ENCODE data around the gene KIAA1549. TPM values are rescaled to one million over a fixed set of nuclear protein-coding genes. Genes with fewer than 3 reads are reported as not detected.

The KIAA1549 gene
- total and polyA plus RNA-seq, 5 experiments from 2014 or later, result 0.39 to 0.47 TPM; not detected in 3

DNA sequence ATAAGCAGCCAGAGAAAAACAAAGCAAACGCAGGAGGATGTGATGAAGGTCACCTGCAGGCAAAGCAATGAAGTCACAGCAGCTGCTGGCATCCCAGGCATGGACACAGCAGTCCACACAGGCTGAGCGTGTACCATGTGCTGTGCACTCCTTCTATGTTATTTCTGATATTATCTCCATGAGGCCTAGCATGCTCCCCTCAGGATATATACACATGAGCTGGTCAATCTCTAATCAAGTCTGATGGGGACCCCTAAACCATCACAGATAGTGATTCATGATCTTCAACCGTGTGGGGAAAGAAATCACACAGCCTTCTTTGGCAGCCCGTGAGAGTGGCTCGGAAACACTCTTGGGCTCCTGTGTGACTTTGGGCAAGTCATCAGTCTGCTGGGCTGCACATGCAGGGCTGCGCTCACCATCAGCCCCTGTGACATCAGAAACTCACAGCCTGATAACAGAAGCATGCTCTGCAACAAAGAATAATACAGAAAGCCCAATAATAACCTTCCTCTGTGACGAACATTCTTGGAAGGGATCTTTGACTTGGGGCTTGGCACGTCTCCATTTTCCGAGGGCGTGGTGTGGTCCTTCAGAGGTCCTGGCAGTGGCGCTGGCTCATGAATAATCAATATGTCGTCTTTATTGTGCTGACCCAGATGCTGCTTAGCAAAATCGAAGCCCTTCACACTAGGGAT, 100.2 kb downstream of the KIAA1549 start:
- H3K9me3 Mint-ChIP-seq, result no peaks in the 10 kb centered on the region
- H3K36me3 Mint-ChIP-seq, result no peaks in the 10 kb centered on the region
- no peak for ATAC-seq
- no peak overlapping the region for H3K27ac Mint-ChIP-seq
- H3K27me3 Mint-ChIP-seq, result no peaks in the 10 kb centered on the region
- no peak for DNase-seq
- H3K4me1 Mint-ChIP-seq, result peaks cover 6 to 14% (median 8%) of the 10 kb centered on the region in 4 donors
- H3K4me3 Mint-ChIP-seq, result no peak overlapping the region
- POLR2A ChIA-PET, result interaction anchor here (0.6 kb wide), 1 partner anchor 122 kb away, joined by 3 read pairs; no protein-coding TSS in a partner anchor

- Mint-ChIP-seq H3K4me3 (no peak overlapping the region), H3K4me1 (peaks cover 10 to 17% (median 16%) of the 10 kb centered on the region in 4 donors), H3K27me3 (no peaks in the 10 kb centered on the region), H3K36me3 (no peaks in the 10 kb centered on the region), H3K9me3 (no peaks in the 10 kb centered on the region), H3K27ac (no peak overlapping the region)
- POLR2A ChIA-PET, result no interaction called here
- ATAC-seq, result no peak
- DNase-seq, result no peak
Measured at GRCh38 chr7:138879356-138879755, 101.8 kb downstream of the KIAA1549 start.

DNA sequence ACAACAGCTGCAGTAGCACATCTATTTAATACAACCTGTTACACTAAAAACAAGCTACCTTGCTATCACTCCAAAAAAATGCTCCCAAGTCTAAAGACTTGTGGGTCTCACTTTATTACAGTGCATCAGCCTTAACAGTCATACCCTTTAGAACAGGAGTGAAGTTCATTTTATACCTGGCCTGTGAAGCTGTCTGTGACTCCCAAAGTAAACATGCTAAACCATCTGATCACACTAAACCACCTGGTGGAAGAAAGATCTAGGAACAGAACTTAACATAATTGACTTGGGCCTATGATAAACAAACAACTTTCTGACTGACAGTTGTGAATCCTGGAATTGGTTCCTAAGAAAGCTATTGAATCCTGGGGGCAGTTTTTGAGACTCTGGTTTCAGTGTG, 102.3 kb downstream of the KIAA1549 start:
- Mint-ChIP-seq H3K4me1 (peaks cover 10 to 19% (median 16%) of the 10 kb centered on the region in 4 donors), H3K36me3 (no peaks in the 10 kb centered on the region), H3K4me3 (no peak overlapping the region), H3K27ac (no peak overlapping the region), H3K9me3 (no peaks in the 10 kb centered on the region), H3K27me3 (no peaks in the 10 kb centered on the region)
- POLR2A ChIA-PET, result no interaction called here
- ATAC-seq, result no peak
- no peak for DNase-seq

- H3K4me1 Mint-ChIP-seq, result peaks cover 10 to 19% (median 16%) of the 10 kb centered on the region in 4 donors
- H3K36me3 Mint-ChIP-seq, result no peaks in the 10 kb centered on the region
- no peaks in the 10 kb centered on the region for H3K9me3 Mint-ChIP-seq
- ATAC-seq, result no peak
- POLR2A ChIA-PET, result no interaction called here
- H3K4me3 Mint-ChIP-seq, result no peak overlapping the region
- DNase-seq, result no peak
- no peaks in the 10 kb centered on the region for H3K27me3 Mint-ChIP-seq
- no peak overlapping the region for H3K27ac Mint-ChIP-seq
Measured at GRCh38 chr7:138878051-138878450, 103.1 kb downstream of the KIAA1549 start.

DNA sequence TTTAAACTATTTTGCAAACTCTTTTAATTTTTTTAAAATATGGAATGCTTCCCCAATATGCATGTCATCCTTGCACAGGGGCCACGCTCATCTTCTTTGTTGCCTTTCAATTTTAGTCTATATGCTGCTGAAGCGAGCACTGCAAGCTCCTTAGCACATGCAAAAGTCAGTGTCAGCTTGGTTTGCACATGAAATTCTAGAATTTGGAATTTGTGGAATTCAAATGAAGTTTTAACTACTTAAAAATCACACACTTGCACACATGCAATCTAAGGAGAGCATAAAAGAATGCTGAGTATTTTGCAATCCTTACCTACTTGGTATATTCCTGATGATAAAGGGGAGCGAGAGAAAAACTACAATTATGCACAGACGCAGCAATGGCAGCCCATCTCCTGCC, 104.9 kb downstream of the KIAA1549 start:
- DNase-seq (no peak), ATAC-seq (no peak)
- Mint-ChIP-seq H3K4me1 (peaks cover 6 to 19% (median 9%) of the 10 kb centered on the region in 4 donors), H3K27ac (peak overlapping the region in 2 of 10 donors; percentile 38 to 63), H3K27me3 (no peaks in the 10 kb centered on the region), H3K9me3 (no peaks in the 10 kb centered on the region), H3K4me3 (no peak overlapping the region), H3K36me3 (no peaks in the 10 kb centered on the region)
- POLR2A ChIA-PET, result interaction anchor here (0.5 kb wide), 1 partner anchor 124 kb away, joined by 3 read pairs; no protein-coding TSS in a partner anchor

- peak in 9 of 10 donors; percentile 36 to 80 (median 69) for DNase-seq
- no peaks in the 10 kb centered on the region for H3K36me3 Mint-ChIP-seq
- no peaks in the 10 kb centered on the region for H3K9me3 Mint-ChIP-seq
- peak overlapping the region in 1 of 10 donors; percentile 41 for H3K4me3 Mint-ChIP-seq
- POLR2A ChIA-PET, result no interaction called here
- peak overlapping the region in 7 of 10 donors; percentile 38 to 75 (median 63) for H3K27ac Mint-ChIP-seq
- peaks cover 6 to 19% (median 9%) of the 10 kb centered on the region in 4 donors for H3K4me1 Mint-ChIP-seq
- H3K27me3 Mint-ChIP-seq, result peaks cover 0 to 3% (median 0%) of the 10 kb centered on the region in 5 donors
- peak; percentile 97 to 99 for ATAC-seq
Measured at GRCh38 chr7:138875794-138876193, 105.4 kb downstream of the KIAA1549 start.

- no peak overlapping the region for H3K27ac Mint-ChIP-seq
- no peak for DNase-seq
- POLR2A ChIA-PET, result no interaction called here
Measured at GRCh38 chr7:138873220-138873892, 107.8 kb downstream of the KIAA1549 start.

DNA sequence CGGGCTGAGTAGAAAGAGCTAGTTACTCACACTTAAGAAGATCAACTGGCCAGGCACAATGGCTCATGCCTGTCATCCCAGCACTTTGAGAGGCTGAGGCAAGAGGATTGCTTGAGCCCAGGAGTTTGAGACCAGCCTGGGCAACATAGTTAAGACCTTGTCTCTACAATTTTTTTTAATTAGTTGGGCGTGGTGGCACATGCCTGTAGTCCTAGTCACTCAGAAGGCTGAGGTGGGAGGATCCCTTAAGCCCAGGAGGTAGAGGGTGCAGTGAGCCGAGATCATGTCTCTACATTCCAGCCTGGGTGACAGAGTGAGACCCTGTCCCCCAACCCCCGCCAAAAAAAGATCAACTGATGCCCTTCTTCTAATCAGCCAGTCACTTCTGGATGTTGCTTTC, 108.6 kb downstream of the KIAA1549 start:
- Mint-ChIP-seq H3K36me3 (no peaks in the 10 kb centered on the region), H3K4me3 (no peak overlapping the region)

More at GRCh38 chr7:138873220-138873892, 107.8 kb downstream of the KIAA1549 start:
- peaks cover 0 to 9% (median 0%) of the 10 kb centered on the region in 5 donors for H3K27me3 Mint-ChIP-seq
- no peak for ATAC-seq
- no peaks in the 10 kb centered on the region for H3K9me3 Mint-ChIP-seq
- H3K36me3 Mint-ChIP-seq, result no peaks in the 10 kb centered on the region
- H3K4me1 Mint-ChIP-seq, result peaks cover 6 to 19% (median 9%) of the 10 kb centered on the region in 4 donors
- no peak overlapping the region for H3K4me3 Mint-ChIP-seq

DNA sequence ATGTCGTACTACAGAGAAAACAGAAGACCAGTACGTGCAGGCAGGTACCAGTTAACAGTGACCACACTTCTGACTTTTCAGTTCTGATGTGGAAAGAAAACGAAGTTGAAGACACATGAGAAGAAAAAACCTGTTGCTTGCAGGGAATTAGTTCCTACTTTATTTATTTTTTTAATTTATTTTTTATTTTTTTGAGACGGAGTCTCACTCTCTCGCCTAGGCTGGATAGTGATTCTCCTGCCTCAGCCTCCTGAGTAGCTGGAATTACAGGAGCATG, 109.4 kb downstream of the KIAA1549 start:
- no peaks in the 10 kb centered on the region for H3K36me3 Mint-ChIP-seq
- peaks cover 6 to 19% (median 9%) of the 10 kb centered on the region in 4 donors for H3K4me1 Mint-ChIP-seq
- no peak overlapping the region for H3K27ac Mint-ChIP-seq
- DNase-seq, result no peak
- no peak for ATAC-seq
- POLR2A ChIA-PET, result no interaction called here
- H3K9me3 Mint-ChIP-seq, result no peaks in the 10 kb centered on the region
- H3K27me3 Mint-ChIP-seq, result peaks cover 0 to 9% (median 0%) of the 10 kb centered on the region in 5 donors
- no peak overlapping the region for H3K4me3 Mint-ChIP-seq

More for the DNA sequence above, 108.6 kb downstream of the KIAA1549 start:
- no peak overlapping the region for H3K27ac Mint-ChIP-seq
- DNase-seq, result no peak
- ATAC-seq, result no peak
- peaks cover 0 to 9% (median 0%) of the 10 kb centered on the region in 5 donors for H3K27me3 Mint-ChIP-seq
- POLR2A ChIA-PET, result no interaction called here
- peaks cover 6 to 19% (median 9%) of the 10 kb centered on the region in 4 donors for H3K4me1 Mint-ChIP-seq
- H3K9me3 Mint-ChIP-seq, result no peaks in the 10 kb centered on the region

GRCh38 chr7:138871065-138871813, 110.0 kb downstream of the KIAA1549 start:
- Mint-ChIP-seq H3K27me3 (peaks cover 0 to 9% (median 0%) of the 10 kb centered on the region in 5 donors), H3K4me3 (no peak overlapping the region), H3K36me3 (no peaks in the 10 kb centered on the region), H3K4me1 (peaks cover 4 to 15% (median 7%) of the 10 kb centered on the region in 4 donors), H3K9me3 (no peaks in the 10 kb centered on the region), H3K27ac (no peak overlapping the region)
- POLR2A ChIA-PET, result no interaction called here
- DNase-seq (no peak), ATAC-seq (no peak)

DNA sequence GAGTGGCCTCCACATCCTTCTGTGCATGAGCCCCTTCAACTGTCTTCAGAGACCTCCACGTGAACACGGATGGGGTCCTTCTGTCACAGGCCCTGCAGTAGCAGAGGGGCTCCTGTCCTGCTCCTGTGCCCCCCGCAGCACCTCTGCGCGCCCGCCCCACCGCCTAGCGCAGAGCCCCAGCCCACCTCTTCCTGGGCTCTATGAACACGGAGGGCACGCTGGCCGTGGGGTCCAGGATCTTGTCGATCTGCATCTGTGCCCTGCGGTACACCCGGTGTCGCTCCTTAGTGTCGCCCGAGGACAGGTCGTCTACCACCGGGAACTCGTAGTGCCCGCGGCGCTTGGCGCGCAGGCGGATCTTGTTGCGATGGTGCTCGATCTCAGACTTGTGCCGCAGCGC, 111.8 kb downstream of the KIAA1549 start:
- DNase-seq, result no peak
- Mint-ChIP-seq H3K9me3 (no peaks in the 10 kb centered on the region), H3K27me3 (peaks cover 0 to 9% (median 0%) of the 10 kb centered on the region in 5 donors), H3K36me3 (no peaks in the 10 kb centered on the region), H3K4me3 (no peak overlapping the region), H3K4me1 (peaks cover 4 to 18% (median 8%) of the 10 kb centered on the region in 4 donors), H3K27ac (no peak overlapping the region)
- POLR2A ChIA-PET, result no interaction called here
- ATAC-seq, result no peak

- DNase-seq (no peak), ATAC-seq (no peak)
- Mint-ChIP-seq H3K4me1 (peaks cover 4 to 18% (median 8%) of the 10 kb centered on the region in 4 donors), H3K27me3 (peaks cover 0 to 9% (median 0%) of the 10 kb centered on the region in 5 donors), H3K4me3 (no peak overlapping the region), H3K36me3 (no peaks in the 10 kb centered on the region), H3K9me3 (no peaks in the 10 kb centered on the region), H3K27ac (peak overlapping the region in 1 of 10 donors; percentile 29)
- POLR2A ChIA-PET, result interaction anchor here (0.8 kb wide), 1 partner anchor 14 kb away, joined by 6 read pairs; no protein-coding TSS in a partner anchor
Measured at GRCh38 chr7:138868711-138869110, 112.5 kb downstream of the KIAA1549 start.

DNA sequence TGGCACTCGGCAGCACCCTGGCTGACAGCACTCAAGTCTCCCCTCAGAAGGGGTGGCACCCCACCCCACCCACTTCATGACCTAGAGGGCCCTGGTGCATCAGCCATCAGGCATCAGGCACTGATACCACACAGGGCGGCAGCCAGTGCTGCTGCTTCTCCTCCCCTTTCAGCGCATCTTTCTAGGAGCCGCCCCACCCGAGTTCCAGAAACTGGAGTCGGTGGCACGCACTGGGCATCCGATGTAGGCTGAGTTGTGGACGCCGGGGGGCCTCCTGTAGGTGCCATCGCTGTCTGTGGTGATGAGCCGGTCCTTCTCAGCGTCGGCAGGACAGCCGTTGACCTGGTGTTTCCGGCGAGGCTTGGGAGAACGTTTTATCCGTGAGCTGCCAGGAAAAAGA, 113.4 kb downstream of the KIAA1549 start:
- H3K4me1 Mint-ChIP-seq, result peaks cover 4 to 18% (median 8%) of the 10 kb centered on the region in 4 donors
- H3K27ac Mint-ChIP-seq, result no peak overlapping the region
- H3K36me3 Mint-ChIP-seq, result no peaks in the 10 kb centered on the region
- peaks cover 0 to 9% (median 0%) of the 10 kb centered on the region in 5 donors for H3K27me3 Mint-ChIP-seq
- DNase-seq (no peak), ATAC-seq (no peak)
- no peaks in the 10 kb centered on the region for H3K9me3 Mint-ChIP-seq
- POLR2A ChIA-PET, result no interaction called here
- no peak overlapping the region for H3K4me3 Mint-ChIP-seq
